ENCODE data around the gene SNX9.

- no peak for TF ChIP-seq NR3C1 (IDR thresholded peaks at IDR 0.05)
- TF ChIP-seq EP300 (IDR thresholded peaks at IDR 0.05), result no peak
- TF ChIP-seq CTCF (IDR thresholded peaks at IDR 0.05), result no peak
Observed at GRCh38 chr6:157921685-157922367, 98.8 kb downstream of the SNX9 start.

Data from A549 (cell line).